Measurements from ENCODE around the gene KIF9. TPM values are rescaled to one million over a fixed set of nuclear protein-coding genes. Genes with fewer than 3 reads are reported as not detected.

Gene KIF9
- total RNA-seq, 1 donor from 2014 or later, result 12.1 TPM

GRCh38 chr3:47283193-47283537 lies 566 bp upstream of the KIF9 start:
- H3K36me3 Mint-ChIP-seq (ENCODE audit: low read depth, unreplicated experiment), result peaks cover under 1% of the 10 kb centered on the region

GRCh38 chr3:47280519-47280918 lies 2.1 kb downstream of the KIF9 start:
- Mint-ChIP-seq H3K4me3 (ENCODE audit: unreplicated experiment) (peak overlapping the region; percentile 99), H3K9me3 (ENCODE audit: unreplicated experiment) (no peaks in the 10 kb centered on the region), H3K36me3 (ENCODE audit: low read depth, unreplicated experiment) (no peaks in the 10 kb centered on the region), H3K27me3 (ENCODE audit: unreplicated experiment) (peaks cover 21% of the 10 kb centered on the region), H3K27ac (ENCODE audit: unreplicated experiment) (peak overlapping the region; percentile 100), H3K4me1 (ENCODE audit: unreplicated experiment) (peaks cover 20% of the 10 kb centered on the region)
- no peak for TF ChIP-seq CTCF (IDR thresholded peaks at IDR 0.05; ENCODE audit: unreplicated experiment)
- no peak for DNase-seq (ENCODE audit: low spot score)

More at GRCh38 chr3:47283193-47283537, 566 bp upstream of the KIF9 start:
- TF ChIP-seq CTCF (IDR thresholded peaks at IDR 0.05; ENCODE audit: unreplicated experiment), result no peak
- H3K4me3 Mint-ChIP-seq (ENCODE audit: unreplicated experiment), result peak overlapping the region; percentile 99
- peaks cover 24% of the 10 kb centered on the region for H3K4me1 Mint-ChIP-seq (ENCODE audit: unreplicated experiment)
- H3K27ac Mint-ChIP-seq (ENCODE audit: unreplicated experiment), result peak overlapping the region; percentile 100
- no peak for DNase-seq (ENCODE audit: low spot score)
- H3K9me3 Mint-ChIP-seq (ENCODE audit: unreplicated experiment), result no peaks in the 10 kb centered on the region
- peaks cover 19% of the 10 kb centered on the region for H3K27me3 Mint-ChIP-seq (ENCODE audit: unreplicated experiment)

GRCh38 chr3:47276558-47276957 lies 6.0 kb downstream of the KIF9 start:
- no peaks in the 10 kb centered on the region for H3K36me3 Mint-ChIP-seq (ENCODE audit: low read depth, unreplicated experiment)
- H3K27me3 Mint-ChIP-seq (ENCODE audit: unreplicated experiment), result peaks cover 10% of the 10 kb centered on the region
- H3K9me3 Mint-ChIP-seq (ENCODE audit: unreplicated experiment), result no peaks in the 10 kb centered on the region
- DNase-seq (ENCODE audit: low spot score), result no peak
- H3K4me1 Mint-ChIP-seq (ENCODE audit: unreplicated experiment), result peaks cover 9% of the 10 kb centered on the region
- no peak for TF ChIP-seq CTCF (IDR thresholded peaks at IDR 0.05; ENCODE audit: unreplicated experiment)
- no peak overlapping the region for H3K27ac Mint-ChIP-seq (ENCODE audit: unreplicated experiment)
- H3K4me3 Mint-ChIP-seq (ENCODE audit: unreplicated experiment), result no peak overlapping the region

- no peak overlapping the region for H3K4me3 Mint-ChIP-seq (ENCODE audit: unreplicated experiment)
- H3K9me3 Mint-ChIP-seq (ENCODE audit: unreplicated experiment), result no peaks in the 10 kb centered on the region
- no peak for TF ChIP-seq CTCF (IDR thresholded peaks at IDR 0.05; ENCODE audit: unreplicated experiment)
- H3K27me3 Mint-ChIP-seq (ENCODE audit: unreplicated experiment), result peaks cover 2% of the 10 kb centered on the region
- DNase-seq (ENCODE audit: low spot score), result no peak
- H3K27ac Mint-ChIP-seq (ENCODE audit: unreplicated experiment), result no peak overlapping the region
- no peaks in the 10 kb centered on the region for H3K36me3 Mint-ChIP-seq (ENCODE audit: low read depth, unreplicated experiment)
- no peaks in the 10 kb centered on the region for H3K4me1 Mint-ChIP-seq (ENCODE audit: unreplicated experiment)
Measured at GRCh38 chr3:47274652-47275051, 7.9 kb downstream of the KIF9 start.

GRCh38 chr3:47273564-47273963 lies 9.0 kb downstream of the KIF9 start:
- Mint-ChIP-seq H3K27me3 (ENCODE audit: unreplicated experiment) (peaks cover 2% of the 10 kb centered on the region), H3K4me3 (ENCODE audit: unreplicated experiment) (no peak overlapping the region), H3K36me3 (ENCODE audit: low read depth, unreplicated experiment) (no peaks in the 10 kb centered on the region), H3K9me3 (ENCODE audit: unreplicated experiment) (no peaks in the 10 kb centered on the region), H3K27ac (ENCODE audit: unreplicated experiment) (no peak overlapping the region), H3K4me1 (ENCODE audit: unreplicated experiment) (no peaks in the 10 kb centered on the region)
- no peak for DNase-seq (ENCODE audit: low spot score)
- no peak for TF ChIP-seq CTCF (IDR thresholded peaks at IDR 0.05; ENCODE audit: unreplicated experiment)

Data from endothelial cell (in vitro differentiated cells).